HG03139 (cell line): Measurements from ENCODE around the gene RBFOX2.
"Not testable (repeated sequence)": the region's sequence is repeated elsewhere in the genome, so short reads cannot be mapped to it uniquely, and the experiment has no call there.

Experiments
- ATAC-seq: cut with Tn5 transposase; IDR thresholded peaks from one replicate; pipeline ENCODE4 v1.9.1; 2021; ENCODE audit not compliant: unreplicated experiment

The RBFOX2 gene

DNA sequence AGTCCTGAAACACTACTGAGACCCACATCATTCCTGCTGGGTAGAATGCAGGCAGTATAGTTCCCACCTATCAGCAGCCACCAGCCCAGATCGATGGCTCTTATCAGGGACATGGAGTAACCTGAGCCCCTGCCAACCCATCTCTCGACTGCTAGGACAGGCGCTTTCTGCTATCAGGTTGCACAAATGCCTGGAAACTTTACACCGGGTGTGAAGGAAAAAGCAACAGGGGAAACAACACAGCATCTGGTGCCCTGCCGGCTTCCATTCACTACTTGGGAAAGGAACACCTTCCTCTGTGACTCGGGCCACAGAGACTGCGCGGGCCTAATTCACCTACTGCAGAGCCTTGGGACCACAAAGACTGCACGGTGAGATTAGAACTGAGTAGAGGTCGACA lies 18.5 kb downstream of the RBFOX2 start:
- no peak for ATAC-seq

DNA sequence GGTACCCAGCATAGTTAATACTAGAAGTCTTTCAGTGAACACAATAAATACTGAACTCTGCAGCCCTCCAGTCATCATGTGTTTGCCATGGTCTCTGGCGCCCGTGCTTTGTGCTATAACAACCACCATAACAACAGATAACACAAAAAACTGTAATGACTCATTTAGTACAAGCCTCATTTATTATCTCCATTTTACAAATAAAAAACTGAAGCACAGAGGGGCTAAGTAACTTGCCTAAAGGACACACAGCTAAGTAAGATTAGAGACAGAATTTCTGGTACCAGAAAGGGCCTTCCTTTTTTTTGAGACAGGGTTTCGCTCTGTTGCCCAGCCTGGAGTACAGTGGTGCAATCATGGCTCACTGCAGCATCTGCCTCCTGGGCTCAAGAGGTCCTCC lies 19.5 kb downstream of the RBFOX2 start:
- ATAC-seq, result no peak

DNA sequence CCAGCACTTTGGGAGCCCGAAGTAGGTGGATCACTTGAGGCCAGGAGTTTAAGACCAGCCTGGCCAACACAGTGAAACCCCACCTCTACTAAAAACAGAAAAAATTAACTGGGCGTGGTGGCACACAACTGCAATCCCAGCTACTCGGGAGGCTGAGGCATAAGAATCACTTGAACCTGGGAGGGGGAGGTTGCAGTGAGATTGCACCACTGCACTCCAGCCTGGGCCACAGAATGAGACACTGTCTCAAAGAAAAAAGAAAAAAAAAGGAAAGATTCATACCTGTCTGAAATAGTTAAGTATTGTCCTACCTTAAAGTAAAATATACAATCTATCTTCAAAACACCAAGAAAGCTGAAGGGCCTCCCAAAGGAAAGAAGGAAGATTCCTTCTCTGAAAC lies 20.1 kb downstream of the RBFOX2 start:
- ATAC-seq, result no peak

DNA sequence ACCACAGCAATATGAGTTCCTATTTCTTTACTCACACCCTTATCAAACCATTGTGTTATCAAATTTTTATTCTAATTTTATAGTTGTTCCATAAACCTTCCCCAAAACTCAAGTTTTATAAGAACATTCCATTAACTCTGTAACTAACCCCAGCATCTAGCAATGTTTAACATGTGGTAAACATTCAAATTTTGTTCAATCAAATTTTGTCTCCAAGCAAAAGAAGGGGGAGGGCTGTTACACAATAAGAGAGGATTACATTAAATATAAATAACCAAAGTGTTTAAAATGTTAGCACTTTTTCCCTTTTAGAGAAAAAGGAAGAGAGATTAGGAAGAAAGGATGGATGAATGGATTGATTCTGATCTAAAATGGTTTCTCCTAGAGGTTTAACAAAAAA lies 20.5 kb downstream of the RBFOX2 start:
- ATAC-seq, result no peak

DNA sequence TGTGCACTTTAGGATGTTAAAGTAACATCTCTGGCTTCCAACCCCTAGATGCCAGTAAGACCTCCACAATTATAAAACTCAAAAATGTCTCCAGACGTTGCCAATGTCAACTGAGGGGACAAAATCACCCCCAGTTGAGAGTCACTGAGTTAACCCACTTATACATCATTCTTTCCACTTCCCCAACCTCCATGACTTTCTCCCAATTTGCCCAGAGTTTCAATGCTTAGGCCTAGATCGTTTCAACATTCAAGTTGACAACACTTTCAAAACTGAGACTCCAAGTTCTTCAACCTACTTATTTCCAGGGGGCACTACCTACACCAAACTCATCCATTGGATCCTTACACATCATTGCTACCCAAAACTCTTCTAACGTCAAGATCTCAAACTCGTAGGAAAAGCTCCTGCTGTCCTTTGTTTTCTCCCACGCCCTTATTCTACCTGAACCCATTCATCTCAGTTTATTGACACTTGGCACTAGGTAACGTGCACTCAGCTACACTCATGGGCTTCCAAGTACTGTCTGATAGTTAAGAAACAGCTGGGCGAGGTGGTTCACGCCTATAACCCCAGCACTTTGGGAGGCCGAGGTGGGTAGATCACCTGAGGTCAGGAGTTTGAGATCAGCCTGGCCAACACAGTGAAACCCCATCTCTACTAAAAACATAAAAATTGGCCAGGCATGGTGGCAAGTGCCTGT lies 24.5 kb downstream of the RBFOX2 start:
- no peak for ATAC-seq

DNA sequence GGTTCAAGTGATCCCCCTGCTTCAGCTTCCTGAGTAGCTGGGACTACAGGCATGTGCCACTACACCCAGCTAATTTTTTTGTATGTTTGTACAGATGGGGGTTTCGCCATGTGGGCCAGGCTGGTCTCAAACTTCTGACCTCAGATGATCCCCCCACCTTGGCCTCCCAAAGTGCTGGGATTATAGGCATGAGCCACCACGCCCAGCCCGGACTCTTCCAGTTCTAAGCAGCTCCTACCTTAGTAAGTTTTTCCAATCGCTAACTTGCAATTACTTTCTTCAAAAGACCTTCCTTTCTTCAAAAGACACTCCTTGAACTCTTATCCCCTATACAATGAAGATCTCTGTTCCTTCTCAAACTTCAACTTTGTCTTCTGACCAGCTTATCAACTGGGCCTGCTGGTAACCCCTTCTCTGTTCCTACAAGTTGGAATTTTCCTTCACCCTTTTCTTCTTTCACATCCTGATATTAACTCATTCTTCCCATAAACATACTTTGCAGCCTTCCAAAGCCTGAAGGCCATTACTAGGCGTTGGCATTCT lies 25.8 kb downstream of the RBFOX2 start:
- no peak for ATAC-seq

DNA sequence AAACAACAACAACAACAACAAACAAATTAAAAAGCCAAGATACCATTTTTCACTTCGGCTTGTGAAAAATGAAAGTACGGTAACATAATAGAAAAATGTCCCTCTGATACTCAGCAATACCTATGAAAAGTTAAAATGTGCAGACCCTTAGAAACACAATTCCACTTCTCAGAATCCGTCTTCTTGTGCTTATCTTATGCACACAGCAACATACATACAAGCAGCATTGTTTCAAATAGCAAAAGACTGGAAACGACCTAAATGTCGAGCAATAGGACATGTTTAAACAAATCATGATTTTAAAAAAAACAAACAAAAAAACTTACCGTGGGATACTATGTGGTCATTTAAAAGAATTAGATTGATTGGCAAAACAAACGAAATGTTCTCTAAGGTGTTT lies 26.5 kb downstream of the RBFOX2 start:
- ATAC-seq, result no peak

DNA sequence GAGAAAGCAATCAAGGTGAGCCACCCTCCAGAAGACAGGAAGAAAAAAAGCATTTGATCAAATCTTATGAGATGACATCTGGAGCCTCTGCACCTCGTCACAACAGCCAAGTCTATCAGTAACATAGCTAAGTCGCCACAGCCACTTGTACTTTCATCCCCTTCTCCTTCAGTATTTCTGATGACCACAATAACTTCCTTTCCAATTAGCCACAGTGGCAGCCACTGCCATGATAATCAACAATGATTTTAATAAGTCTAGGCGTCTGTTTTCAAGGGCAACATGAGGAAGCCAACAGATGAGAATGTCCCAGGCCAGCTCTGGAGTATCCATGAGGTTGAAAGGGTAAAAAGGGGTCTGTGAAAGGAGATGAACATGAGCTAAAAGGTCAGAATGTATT lies 29.9 kb downstream of the RBFOX2 start:
- ATAC-seq, result no peak

DNA sequence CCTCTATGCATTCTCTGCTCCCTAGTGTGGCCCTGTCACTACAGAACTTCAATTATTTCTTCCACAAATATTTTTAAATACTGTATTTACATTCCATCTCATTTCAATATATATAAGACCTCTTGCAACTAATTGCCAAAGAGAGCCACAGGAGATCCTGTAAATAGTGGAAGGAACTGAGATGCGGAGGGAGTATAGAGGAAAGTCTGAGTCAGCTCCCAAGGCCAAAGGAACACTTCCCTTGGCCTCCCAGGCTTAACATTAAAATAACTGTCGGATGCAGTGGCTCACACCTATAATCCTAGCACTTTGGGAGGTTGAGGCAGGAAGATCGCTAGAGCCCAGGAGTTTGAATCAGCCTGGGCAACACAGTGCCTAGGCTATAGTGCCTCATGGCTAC lies 31.2 kb downstream of the RBFOX2 start:
- no peak for ATAC-seq

DNA sequence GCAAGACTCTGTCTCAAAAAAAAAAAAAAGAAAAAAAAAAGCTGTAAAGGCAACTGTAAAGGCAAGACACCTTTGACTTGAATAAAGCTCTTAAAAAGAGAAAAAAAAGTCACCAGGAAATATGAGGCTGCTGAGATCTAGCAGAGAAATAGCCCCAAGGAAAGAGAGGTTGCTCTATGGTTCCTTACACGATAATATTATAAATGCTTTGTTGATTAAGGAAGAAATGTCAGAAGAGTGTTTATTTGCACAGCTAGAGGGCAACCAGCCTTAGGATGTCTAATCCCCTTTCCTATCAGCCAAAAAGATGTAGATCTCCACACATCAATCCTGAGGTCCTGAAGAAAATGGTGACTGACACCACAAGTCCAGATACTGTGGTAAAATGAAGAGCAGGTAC lies 32.0 kb downstream of the RBFOX2 start:
- no peak for ATAC-seq

DNA sequence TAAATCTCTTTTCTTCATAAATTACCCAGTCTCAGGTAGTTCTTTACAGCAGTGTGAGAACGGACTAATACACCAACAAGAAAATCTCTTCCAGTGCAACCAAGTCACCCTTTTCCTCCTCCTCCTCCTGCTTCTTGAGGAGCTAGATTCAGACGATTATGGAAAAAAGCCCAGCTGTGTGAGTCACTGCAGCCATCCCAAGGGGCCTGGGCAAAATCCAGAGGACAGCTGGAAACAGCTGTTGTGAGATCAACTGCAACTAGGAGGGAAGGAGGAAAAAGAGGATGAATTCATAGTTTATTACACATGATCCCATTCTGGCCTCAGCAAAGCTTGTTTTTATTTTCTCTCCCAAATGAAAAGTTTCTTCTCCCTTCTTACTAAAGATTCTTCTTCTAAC lies 32.9 kb downstream of the RBFOX2 start:
- no peak for ATAC-seq

DNA sequence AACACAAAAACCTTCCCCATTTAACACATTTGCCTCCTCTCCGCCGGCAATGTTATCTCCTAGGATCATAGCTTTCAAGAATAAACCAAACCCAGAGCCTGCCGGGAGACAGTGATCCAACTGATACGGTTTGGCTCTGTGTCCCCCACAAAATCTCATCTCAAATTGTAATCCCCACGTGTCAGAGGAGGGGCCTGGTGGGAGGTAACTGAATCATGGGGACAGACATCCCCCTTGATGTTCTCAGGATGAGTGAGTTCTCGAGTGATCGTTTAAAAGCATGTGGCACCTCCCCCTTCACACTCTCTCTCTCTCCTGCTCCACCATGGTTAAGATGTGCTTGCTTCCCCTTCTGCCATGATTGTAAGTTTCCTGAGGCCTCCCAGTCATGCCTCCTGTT lies 33.3 kb downstream of the RBFOX2 start:
- ATAC-seq, result no peak

DNA sequence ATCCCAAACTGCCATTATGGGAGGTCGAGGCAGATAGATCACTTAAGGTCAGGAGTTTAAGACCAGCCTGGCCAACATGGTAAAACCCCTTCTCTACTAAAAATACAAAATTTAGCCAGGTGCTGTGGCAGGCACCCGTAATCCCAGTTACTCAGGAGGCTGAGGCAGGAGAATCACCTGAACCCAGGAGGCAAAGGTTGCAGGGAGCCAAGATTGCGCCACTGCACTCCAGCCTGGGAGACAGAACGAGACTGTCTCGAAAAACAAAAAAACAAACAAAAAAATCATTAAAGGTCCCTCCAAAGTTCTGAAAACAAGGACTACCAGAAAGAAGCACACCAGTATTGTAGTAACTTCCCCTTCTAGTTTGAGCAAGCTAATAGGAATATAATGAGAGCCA lies 34.9 kb downstream of the RBFOX2 start:
- ATAC-seq, result not testable (repeated sequence)

DNA sequence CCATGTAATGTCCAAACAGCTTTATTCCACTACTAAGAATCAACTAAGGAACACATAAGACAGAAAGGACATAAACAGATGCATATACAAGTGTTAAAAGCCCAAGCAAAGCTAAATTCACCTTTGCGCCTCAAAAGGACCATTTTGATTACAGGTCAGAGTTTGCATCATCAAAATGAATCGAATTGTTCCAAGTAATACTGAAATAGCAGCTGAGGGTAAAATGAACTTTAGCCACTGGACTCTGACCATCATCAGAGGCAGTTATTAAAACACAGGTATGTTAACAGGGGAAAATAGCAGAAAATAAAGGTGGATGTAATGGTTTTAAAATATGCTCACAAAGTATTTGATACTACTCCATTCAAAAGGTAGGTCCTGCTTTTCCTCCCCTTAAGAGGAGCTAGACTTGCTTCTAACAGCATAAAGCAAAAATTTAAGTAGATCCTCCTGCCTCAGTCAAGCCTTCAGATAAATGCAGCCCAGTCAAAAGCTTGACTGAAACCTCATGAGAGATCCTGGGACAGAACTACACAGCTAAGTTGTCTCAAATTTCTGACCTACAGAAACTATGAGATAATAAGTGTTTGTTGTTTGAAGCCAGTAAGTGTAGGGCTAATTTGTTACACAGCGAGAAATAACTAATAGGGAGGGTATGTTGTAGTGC lies 35.4 kb downstream of the RBFOX2 start:
- no peak for ATAC-seq

DNA sequence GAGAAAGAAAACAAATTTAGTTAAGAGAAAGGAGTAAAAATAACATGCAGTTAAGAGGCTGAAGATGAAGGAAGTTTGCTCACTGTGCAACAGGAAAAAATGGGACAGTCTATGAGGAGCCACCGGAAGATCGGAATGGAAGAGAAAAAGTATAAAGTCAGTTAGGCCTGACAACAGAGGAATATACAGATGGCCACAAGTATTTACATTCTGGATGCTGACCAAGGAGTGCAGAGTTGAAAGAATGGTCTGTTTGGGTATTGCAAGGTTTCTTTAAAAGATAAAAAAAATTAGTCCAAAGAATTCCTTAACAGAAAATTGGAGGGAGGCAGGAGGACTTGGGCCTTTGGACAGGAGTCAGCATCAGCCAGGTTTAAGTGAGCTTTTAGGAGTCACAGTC lies 37.5 kb downstream of the RBFOX2 start:
- no peak for ATAC-seq

DNA sequence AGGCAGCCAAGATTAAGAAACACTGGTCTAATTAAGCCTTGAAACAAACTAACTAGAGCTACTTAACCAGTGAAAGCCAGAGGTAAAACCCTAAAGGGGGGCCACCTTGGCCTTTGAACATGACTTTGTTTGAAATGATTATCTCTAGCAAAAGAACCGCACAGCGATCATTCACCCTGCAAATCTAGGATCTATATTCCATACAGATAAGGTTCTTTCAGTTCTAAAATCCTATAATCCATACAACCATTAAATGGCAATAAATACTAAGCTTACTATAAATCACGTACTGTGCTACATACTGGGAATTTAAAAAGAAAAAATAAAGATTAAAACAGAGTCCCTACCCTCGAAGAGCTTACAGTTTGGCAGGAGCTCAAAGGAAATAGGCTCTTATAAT lies 40.6 kb downstream of the RBFOX2 start:
- ATAC-seq, result no peak

DNA sequence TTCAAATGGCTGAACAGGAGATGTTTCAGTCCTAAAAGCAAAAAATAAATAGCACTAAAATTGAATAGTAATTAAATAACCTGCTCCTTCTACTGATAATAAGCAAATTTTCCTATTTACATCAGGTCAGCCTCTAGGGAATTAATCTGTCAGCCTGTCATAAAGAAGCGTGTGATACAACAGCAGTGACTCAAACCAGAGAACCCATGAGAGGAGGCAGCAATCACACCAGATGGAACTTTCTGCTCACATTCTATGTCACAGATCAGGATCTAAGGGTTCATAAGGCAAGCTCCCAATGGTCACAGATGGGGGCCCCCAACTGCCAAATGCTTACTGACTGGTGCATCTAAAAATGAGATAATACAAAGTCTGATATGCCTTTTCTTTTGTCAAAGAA lies 41.1 kb downstream of the RBFOX2 start:
- no peak for ATAC-seq

DNA sequence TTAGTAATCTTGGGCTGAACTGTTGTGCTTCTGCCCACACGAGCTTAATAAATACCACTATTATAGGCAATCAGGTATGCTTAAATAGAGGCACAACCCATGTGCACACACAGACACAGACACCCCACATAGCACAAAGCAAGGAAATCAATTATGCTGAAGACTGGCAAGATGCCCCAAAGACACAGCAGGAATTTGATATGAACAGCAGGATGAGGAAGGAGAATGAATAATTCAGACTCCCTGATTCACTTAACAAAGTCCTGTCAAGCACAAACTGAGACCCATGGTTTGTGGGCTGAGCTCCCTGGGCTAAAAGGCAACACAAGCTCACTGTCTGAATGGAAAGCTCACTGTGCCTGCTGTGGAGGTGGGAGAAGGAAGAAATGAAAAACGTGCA lies 42.5 kb downstream of the RBFOX2 start:
- no peak for ATAC-seq

DNA sequence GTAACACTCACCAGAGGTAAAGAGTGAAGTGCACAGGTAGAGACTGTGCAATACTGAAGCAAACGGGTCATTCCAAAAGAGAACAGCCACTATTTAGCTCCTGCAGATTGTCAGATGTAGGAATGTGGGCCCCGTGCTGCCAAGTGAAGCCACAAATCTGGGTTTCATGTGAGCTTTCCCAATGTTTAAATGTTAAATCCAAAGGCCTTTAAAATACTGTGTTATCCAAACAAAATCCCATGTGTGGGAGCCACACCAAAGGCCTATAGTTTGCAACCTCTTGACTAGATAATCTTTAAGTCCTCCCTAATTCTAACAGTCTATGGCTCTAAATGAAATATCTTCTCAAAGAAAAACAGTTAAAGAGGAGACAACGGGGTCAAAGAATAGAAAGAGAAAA lies 43.3 kb downstream of the RBFOX2 start:
- ATAC-seq, result no peak

DNA sequence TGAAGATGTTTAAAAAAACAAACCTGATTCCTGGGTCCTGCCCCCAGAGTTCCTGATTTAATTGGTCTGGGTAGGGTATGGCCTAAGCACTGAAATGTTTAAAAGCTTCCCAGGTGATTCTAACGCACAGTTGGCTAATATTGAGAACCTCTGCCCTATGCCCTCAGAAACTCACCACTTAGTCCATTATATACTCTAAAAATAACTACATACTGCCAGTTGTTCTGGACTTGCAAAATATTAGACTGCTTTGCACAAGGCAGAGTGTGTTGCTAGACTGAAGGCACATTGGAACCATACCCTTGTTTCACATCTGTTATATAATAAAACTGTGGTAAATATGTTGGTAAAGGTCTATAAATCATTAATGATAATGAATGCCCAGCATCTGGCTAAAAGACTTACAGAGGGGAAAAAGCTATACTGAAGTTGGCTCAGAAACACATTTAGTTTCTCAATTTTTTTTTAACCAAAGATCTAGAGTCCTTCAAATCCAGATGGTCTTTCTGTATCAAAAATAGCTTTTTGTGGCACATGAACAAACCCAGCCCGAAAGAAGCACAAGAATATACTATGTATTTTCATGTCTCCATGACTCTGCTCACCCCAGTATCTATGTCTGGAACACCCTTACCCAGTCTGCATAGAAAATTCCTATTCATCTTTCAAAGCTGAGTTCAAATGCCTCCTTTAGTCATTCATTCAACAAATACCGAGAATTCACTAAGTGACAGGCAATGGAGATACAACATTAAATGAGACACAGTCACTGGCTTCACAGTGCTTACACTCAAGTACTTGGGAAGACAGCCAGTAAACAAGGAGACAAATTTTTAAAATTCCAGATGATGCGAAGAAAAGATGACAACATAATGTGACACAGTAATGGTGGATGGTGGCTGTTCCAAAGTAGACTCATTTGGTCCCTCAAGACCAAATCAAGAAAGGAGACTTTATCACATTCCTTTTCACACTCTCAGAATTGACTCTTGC lies 44.1 kb downstream of the RBFOX2 start:
- no peak for ATAC-seq

DNA sequence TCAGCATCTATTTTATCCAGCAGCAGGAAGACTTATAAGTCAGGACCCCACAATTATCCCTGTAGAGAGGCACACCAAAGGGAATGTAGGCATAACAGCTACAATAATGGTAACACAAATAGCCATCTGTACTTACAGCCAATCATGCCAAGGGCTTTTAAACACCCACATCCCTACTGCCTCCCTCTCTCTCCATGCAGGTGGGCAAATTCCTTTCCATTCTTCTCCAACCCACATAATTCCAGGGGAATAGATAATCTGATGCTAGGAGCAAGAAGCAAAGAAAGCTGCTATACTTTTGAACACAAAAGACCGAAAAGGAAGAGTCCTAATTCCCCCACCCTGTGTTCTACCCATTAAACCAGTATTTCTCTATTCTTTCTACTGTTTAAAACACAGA lies 46.7 kb downstream of the RBFOX2 start:
- ATAC-seq, result no peak

DNA sequence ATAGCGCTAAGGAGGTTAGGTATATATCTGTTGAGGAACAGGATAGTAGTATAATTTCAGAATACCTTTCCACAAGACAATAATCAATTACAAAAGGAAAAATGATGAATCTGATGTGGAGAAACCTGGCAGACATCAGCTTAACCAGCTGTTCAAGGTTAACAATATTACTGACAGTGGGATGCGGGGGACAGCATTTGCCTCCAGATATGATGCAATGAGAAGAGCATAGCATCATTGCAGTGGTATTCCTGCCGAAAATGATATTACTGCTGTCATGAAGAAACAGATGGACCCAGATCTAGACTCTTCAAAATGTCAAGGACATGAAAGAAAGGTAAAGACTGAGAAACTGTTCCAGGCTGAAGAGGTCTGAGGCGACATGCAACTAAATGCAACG lies 49.7 kb downstream of the RBFOX2 start:
- no peak for ATAC-seq
